Stimulated activated CD4-positive, alpha-beta T cell treated with anti-CD3 and anti-CD28 coated beads, TNF-alpha, amount 100 ng/mL, for 48 hours (primary cell): ENCODE data around the gene CFAP58.

Experiments used
- DNase-seq, 3 donors: peaks; one replicate each; pipeline ENCODE4 v3.0.0-alpha.2; 2020; ENCODE audit warnings: low read depth in 3 of 3

Gene CFAP58

GRCh38 chr10:104321725-104322415, 31.8 kb upstream of the CFAP58 start:
- DNase-seq: no peak

GRCh38 chr10:104322416-104322782, 31.2 kb upstream of the CFAP58 start:
- DNase-seq: no peak

- no peak for DNase-seq
Measured at GRCh38 chr10:104323085-104323484, 30.5 kb upstream of the CFAP58 start.

- DNase-seq: no peak
Measured at GRCh38 chr10:104323760-104324201, 29.9 kb upstream of the CFAP58 start.

GRCh38 chr10:104324221-104324686, 29.4 kb upstream of the CFAP58 start:
- DNase-seq: no peak

- DNase-seq: no peak
Measured at GRCh38 chr10:104324931-104325330, 28.7 kb upstream of the CFAP58 start.

- no peak for DNase-seq
Measured at GRCh38 chr10:104325436-104326435, 27.9 kb upstream of the CFAP58 start.

GRCh38 chr10:104326991-104327610, 26.5 kb upstream of the CFAP58 start:
- no peak for DNase-seq

- DNase-seq: no peak
Measured at GRCh38 chr10:104327745-104328645, 25.6 kb upstream of the CFAP58 start.

- DNase-seq: no peak
Measured at GRCh38 chr10:104328646-104328895, 25.1 kb upstream of the CFAP58 start.

GRCh38 chr10:104328896-104329710, 24.5 kb upstream of the CFAP58 start:
- DNase-seq: peak; percentile 55 to 79 (median 78)

- no peak for DNase-seq
Measured at GRCh38 chr10:104329735-104330134, 23.9 kb upstream of the CFAP58 start.

GRCh38 chr10:104330168-104331110, 23.2 kb upstream of the CFAP58 start:
- no peak for DNase-seq

- DNase-seq: no peak
Measured at GRCh38 chr10:104331208-104331838, 22.3 kb upstream of the CFAP58 start.

- no peak for DNase-seq
Measured at GRCh38 chr10:104332243-104333031, 21.2 kb upstream of the CFAP58 start.

- DNase-seq: no peak
Measured at GRCh38 chr10:104333032-104333727, 20.5 kb upstream of the CFAP58 start.

GRCh38 chr10:104333728-104334373, 19.8 kb upstream of the CFAP58 start:
- DNase-seq: no peak
